AG09319 (cell line): ENCODE measurements around the gene MEAF6.
A peak's percentile ranks its signal among the peaks of the same experiment; 100 is the strongest.

Experiments
- DNase-seq: peaks from one replicate; pipeline ENCODE4 v3.0.0-alpha.2; 2010; ENCODE audit warnings: low read depth; ENCODE audit errors: extremely low read depth
- TF ChIP-seq, protein P1 (sequence below): IDR thresholded peaks from 2 replicates; pipeline ENCODE4 v1.5.1; 2011; ENCODE audit warnings: low read depth, mild to moderate bottlenecking, inconsistent platforms, low read length, moderate library complexity

The MEAF6 gene

GRCh38 chr1:37498872-37499617, 15.5 kb downstream of the MEAF6 start:
- TF ChIP-seq, protein P1, sequence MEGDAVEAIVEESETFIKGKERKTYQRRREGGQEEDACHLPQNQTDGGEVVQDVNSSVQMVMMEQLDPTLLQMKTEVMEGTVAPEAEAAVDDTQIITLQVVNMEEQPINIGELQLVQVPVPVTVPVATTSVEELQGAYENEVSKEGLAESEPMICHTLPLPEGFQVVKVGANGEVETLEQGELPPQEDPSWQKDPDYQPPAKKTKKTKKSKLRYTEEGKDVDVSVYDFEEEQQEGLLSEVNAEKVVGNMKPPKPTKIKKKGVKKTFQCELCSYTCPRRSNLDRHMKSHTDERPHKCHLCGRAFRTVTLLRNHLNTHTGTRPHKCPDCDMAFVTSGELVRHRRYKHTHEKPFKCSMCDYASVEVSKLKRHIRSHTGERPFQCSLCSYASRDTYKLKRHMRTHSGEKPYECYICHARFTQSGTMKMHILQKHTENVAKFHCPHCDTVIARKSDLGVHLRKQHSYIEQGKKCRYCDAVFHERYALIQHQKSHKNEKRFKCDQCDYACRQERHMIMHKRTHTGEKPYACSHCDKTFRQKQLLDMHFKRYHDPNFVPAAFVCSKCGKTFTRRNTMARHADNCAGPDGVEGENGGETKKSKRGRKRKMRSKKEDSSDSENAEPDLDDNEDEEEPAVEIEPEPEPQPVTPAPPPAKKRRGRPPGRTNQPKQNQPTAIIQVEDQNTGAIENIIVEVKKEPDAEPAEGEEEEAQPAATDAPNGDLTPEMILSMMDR, result no peak
- DNase-seq, result no peak

DNA sequence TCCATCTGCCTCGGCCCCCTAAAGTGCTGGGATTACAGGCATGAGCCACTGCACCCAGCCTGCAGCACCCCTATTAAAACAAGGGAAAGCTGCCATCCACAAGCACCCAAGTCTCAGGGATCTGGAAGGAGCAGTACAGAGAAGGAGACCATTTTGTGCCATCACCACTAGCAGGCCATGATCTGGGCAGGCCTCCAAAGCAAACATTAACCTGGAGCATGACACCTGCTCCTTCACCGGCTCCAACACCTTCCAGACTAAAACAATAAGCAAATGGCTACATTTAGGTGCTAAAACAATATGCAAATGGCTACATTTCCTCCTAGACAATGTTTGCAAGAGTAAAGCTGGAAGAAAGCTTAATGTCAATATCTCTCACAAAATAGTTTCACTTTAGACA, 16.7 kb downstream of the MEAF6 start:
- DNase-seq, result no peak
- TF ChIP-seq, protein P1, result no peak

- TF ChIP-seq, protein P1, result no peak
Observed at GRCh38 chr1:37495875-37496274, 18.7 kb downstream of the MEAF6 start.

DNA sequence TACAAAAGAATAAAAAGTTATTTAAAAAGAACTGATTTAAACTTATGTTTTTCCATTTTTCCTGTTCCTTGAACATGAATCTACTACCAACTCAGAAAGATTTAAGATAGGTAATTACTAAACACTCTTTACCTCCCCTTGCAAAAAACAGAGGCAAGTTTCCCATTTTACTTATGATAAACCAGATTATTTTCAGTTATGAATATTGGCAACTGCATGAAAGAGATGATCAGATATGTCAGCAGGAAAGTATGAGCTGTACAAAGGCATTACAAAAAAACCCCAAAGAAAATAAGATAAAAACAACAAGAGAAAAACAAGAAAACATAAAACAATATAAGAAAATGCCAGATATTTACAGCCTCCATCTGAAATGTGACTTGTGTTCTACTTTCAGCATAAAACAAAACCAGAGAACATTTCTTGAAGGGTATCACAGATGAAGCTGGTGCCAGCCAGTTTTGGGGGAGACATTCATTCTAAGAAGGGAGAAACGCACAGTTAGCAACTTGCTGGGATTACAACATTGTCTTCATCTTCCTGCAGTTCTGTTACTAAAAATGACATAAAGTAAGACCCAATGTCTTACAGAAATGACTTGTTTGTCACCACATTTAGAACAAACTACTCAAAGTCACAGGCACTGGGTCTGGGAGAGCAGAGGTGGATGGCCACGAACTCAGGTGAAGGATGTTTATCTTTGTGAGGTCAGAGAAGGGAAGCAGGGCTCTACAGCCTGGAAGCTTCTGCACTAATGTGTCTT, 21.0 kb downstream of the MEAF6 start:
- TF ChIP-seq, protein P1, result no peak
- no peak for DNase-seq

More at GRCh38 chr1:37495875-37496274, 18.7 kb downstream of the MEAF6 start:
- DNase-seq, result no peak

DNA sequence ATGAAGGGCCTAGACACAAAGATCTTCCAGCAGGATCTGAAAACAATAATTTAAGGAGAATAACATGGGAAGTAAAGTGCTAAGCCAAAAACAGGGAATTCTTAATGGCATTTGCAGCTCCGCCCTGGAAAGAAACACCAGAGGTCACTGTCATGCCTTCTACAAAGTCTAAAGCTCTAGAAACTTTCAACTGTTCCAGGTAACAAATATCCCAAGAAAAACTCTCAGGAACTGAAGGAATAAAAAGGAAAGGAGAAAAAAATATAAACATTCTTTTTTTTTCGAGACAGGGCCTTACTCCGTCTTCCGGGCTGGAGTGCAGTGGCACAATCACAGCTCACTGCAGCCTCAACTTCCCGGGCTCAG, 27.0 kb downstream of the MEAF6 start:
- no peak for DNase-seq
- TF ChIP-seq, protein P1, result no peak

GRCh38 chr1:37486680-37487618, 27.6 kb downstream of the MEAF6 start:
- TF ChIP-seq, protein P1, result peak; percentile 100
- no peak for DNase-seq
